GM19238 (cell line): Measurements from ENCODE around the gene TXK.

Source experiments
- DNase-seq: peaks from one replicate; pipeline ENCODE4 v3.0.0; 2011; ENCODE audit warnings: low spot score; ENCODE audit not compliant: insufficient read length

TXK gene

GRCh38 chr4:48022192-48022799 lies 111.8 kb downstream of the TXK start:
- DNase-seq = no peak

GRCh38 chr4:48021100-48021499 lies 113.0 kb downstream of the TXK start:
- DNase-seq = no peak

GRCh38 chr4:48018112-48018511 lies 115.9 kb downstream of the TXK start:
- DNase-seq = no peak

- no peak for DNase-seq
Observed at GRCh38 chr4:48017108-48017571, 116.9 kb downstream of the TXK start.
